Vagina (tissue), 2 donors: Measurements from ENCODE around the gene CD8B2.
"Not testable (repeated sequence)": the region's sequence is repeated elsewhere in the genome, so short reads cannot be mapped to it uniquely, and the experiment has no call there.

Experiments used
- CTCF ChIP-seq, 3 experiments: fragments of 450-650 bp in 2 of 3; fragments of 200-600 bp in 1 of 3; sonication (generic) in 1 of 3; IDR thresholded peaks; one replicate each; pipeline ENCODE4 v1.5.1; 2017 to 2019; ENCODE audit warnings: antibody characterized with exemption in 3 of 3, mild to moderate bottlenecking in 2 of 3, moderate library complexity in 2 of 3
- POLR2A ChIP-seq, 2 donors: fragments of 450-650 bp; IDR thresholded peaks; one replicate each; pipeline ENCODE4 v1.6.1; 2017; ENCODE audit warnings: antibody characterized with exemption in 2 of 2, mild to moderate bottlenecking in 2 of 2, moderate library complexity in 2 of 2

DNA sequence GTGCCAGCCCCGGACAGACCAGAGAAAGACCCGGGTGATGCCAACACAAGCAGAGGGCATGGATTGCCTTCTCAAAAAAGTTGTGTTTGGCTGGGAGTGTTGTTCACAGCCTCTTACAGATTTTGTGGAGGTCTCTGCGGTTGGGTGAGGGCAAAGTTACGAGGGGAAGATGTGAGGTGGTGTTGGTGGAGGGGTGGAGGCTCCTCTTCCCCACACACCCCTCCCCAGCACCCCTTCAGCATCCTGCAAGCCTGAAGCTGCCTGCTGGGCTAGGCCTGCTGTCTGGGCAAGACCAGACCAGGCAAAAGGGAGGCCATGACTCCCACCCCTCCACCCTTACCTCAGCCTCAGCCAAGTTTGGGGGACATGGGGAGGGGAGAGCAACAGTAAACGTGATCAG is 26.2 kb downstream of the CD8B2 start:
- not testable (repeated sequence) for TF ChIP-seq CTCF, POLR2A (IDR thresholded peaks at IDR 0.05)
